Fibroblast of lung (primary cell): Measurements from ENCODE around the gene KIF16B. TPM values are rescaled to one million over a fixed set of nuclear protein-coding genes. Genes with fewer than 3 reads are reported as not detected.

Source experiments
- DNase-seq, 2 donors: peaks; one replicate each; pipeline versions ENCODE4 v3.0.0 to v3.0.0-alpha.2; 2010; ENCODE audit warnings: low read depth in 2 of 2
- H2AFZ ChIP-seq: 2 replicates; pipeline ENCODE4 v1.5.1; 2012; ENCODE audit warnings: low read length, control low read depth, inconsistent platforms
- H3K27ac ChIP-seq: 2 replicates; pipeline ENCODE4 v1.5.1; 2011; ENCODE audit warnings: low read length, control low read depth; ENCODE audit not compliant: insufficient read depth
- H3K27me3 ChIP-seq: 2 replicates; pipeline ENCODE4 v1.5.1; 2011; ENCODE audit warnings: mild to moderate bottlenecking, low read length; ENCODE audit not compliant: control insufficient read depth, insufficient read depth
- H3K36me3 ChIP-seq: 2 replicates; pipeline ENCODE4 v1.5.1; 2011; ENCODE audit warnings: low read length; ENCODE audit not compliant: control insufficient read depth, insufficient read depth
- H3K4me1 ChIP-seq: 2 replicates; pipeline ENCODE4 v1.5.1; 2011; ENCODE audit warnings: low read length; ENCODE audit not compliant: control insufficient read depth, insufficient read depth; ENCODE audit errors: extremely low read depth
- H3K4me2 ChIP-seq: 2 replicates; pipeline ENCODE4 v1.5.1; 2011; ENCODE audit warnings: low read length, control low read depth; ENCODE audit not compliant: insufficient read depth; ENCODE audit errors: extremely low read depth
- H3K4me3 ChIP-seq, 4 experiments: fragments of 200-600 bp in 1 of 4; sonication (generic) in 1 of 4; replicated peaks in 1 of 4; 2 replicates each; pipeline ENCODE4 v1.5.1; 2011 to 2016; ENCODE audit warnings: low read length in 4 of 4, low read depth in 3 of 4, mild to moderate bottlenecking in 3 of 4, control low read depth in 2 of 4, inconsistent platforms in 1 of 4, mixed read lengths in 1 of 4; ENCODE audit not compliant: insufficient read depth in 1 of 4; ENCODE audit errors: control extremely low read depth in 1 of 4
- H3K79me2 ChIP-seq: 2 replicates; pipeline ENCODE4 v1.5.1; 2012; ENCODE audit warnings: mild to moderate bottlenecking, low read length, inconsistent platforms; ENCODE audit not compliant: control insufficient read depth, insufficient read depth
- H3K9ac ChIP-seq: 2 replicates; pipeline ENCODE4 v1.5.1; 2011; ENCODE audit warnings: mild to moderate bottlenecking, low read length, control low read depth; ENCODE audit not compliant: insufficient read depth
- H3K9me3 ChIP-seq: 2 replicates; pipeline ENCODE4 v1.5.1; 2012; ENCODE audit warnings: low read depth, low read length; ENCODE audit not compliant: control insufficient read depth, insufficient read depth
- H4K20me1 ChIP-seq: 2 replicates; pipeline ENCODE4 v1.5.1; 2011; ENCODE audit warnings: low read length; ENCODE audit not compliant: control insufficient read depth, insufficient read depth; ENCODE audit errors: extremely low read depth
- CTCF ChIP-seq, 2 donors: IDR thresholded peaks in 1 of 2; conservative IDR thresholded peaks in 1 of 2; 1 replicate in 1 of 2; 2 replicates in 1 of 2; pipeline ENCODE4 v1.5.1; 2011 to 2012; ENCODE audit warnings: low read length in 2 of 2, control low read depth in 1 of 2, inconsistent platforms in 1 of 2, low read depth in 1 of 2, mild to moderate bottlenecking in 1 of 2
- EZH2 ChIP-seq: IDR thresholded peaks from 2 replicates; pipeline ENCODE4 v1.5.1; 2012; ENCODE audit warnings: low read length, control low read depth, mild to moderate bottlenecking; ENCODE audit errors: missing control alignments
- polyA plus RNA-seq, 2 donors: library from polyadenylated mRNA; depleted of rRNA in 1 of 2; stranded (reverse) in 1 of 2; unstranded in 1 of 2; fragments of >200 nt; gene quantifications; 2 replicates each; pipeline ENCODE4 v1.2.1, GENCODE V29; 2011 to 2012; ENCODE audit warnings: missing spikeins in 1 of 2
- total RNA-seq: library from RNA; depleted of rRNA; stranded (reverse); fragments of >200 nt; gene quantifications from 2 replicates; pipeline ENCODE4 v1.2.1, GENCODE V29; 2014

KIF16B gene
- total and polyA plus RNA-seq, 2 donors (not counting 1 experiment from before 2014, with no cell fraction given) = 7.7 to 17.3 TPM

GRCh38 chr20:16387666-16388065 is 185.6 kb downstream of the KIF16B start:
- Histone ChIP-seq H3K27ac (no peak overlapping the region), H4K20me1 (no peaks in the 10 kb centered on the region), H3K27me3 (no peaks in the 10 kb centered on the region), H3K36me3 (no peaks in the 10 kb centered on the region), H3K9ac (no peak overlapping the region), H3K9me3 (no peaks in the 10 kb centered on the region), H2AFZ (no peak overlapping the region), H3K4me3 (no peak overlapping the region), H3K4me2 (no peak overlapping the region), H3K4me1 (no peaks in the 10 kb centered on the region), H3K79me2 (no peaks in the 10 kb centered on the region)
- no peak for DNase-seq
- TF ChIP-seq CTCF (conservative IDR thresholded peaks at IDR 0.05 in 1 of 2, IDR thresholded peaks at IDR 0.05 in 1 of 2; ENCODE audit: low read depth in 1 of 2, low read length in 2 of 2) (no peak), EZH2 (no peak)

- no peak for DNase-seq
- Histone ChIP-seq H2AFZ (no peak overlapping the region), H3K27ac (no peak overlapping the region), H3K4me3 (no peak overlapping the region), H3K36me3 (no peaks in the 10 kb centered on the region), H3K9me3 (no peaks in the 10 kb centered on the region), H3K27me3 (no peaks in the 10 kb centered on the region), H3K4me1 (no peaks in the 10 kb centered on the region), H4K20me1 (no peaks in the 10 kb centered on the region), H3K79me2 (no peaks in the 10 kb centered on the region), H3K4me2 (no peak overlapping the region), H3K9ac (no peak overlapping the region)
- no peak for TF ChIP-seq CTCF (conservative IDR thresholded peaks at IDR 0.05 in 1 of 2, IDR thresholded peaks at IDR 0.05 in 1 of 2; ENCODE audit: low read depth in 1 of 2, low read length in 2 of 2)
- no peak for TF ChIP-seq EZH2
These were observed 187.4 kb downstream of the KIF16B start for GRCh38 chr20:16385891-16386290.

- H3K4me3 ChIP-seq = no peak overlapping the region
- TF ChIP-seq EZH2 = no peak
- no peak for TF ChIP-seq CTCF (conservative IDR thresholded peaks at IDR 0.05 in 1 of 2, IDR thresholded peaks at IDR 0.05 in 1 of 2; ENCODE audit: low read depth in 1 of 2, low read length in 2 of 2)
- no peaks in the 10 kb centered on the region for H3K27me3 ChIP-seq
- H3K4me1 ChIP-seq = no peaks in the 10 kb centered on the region
- no peaks in the 10 kb centered on the region for H3K79me2 ChIP-seq
- no peak for DNase-seq
- H3K9me3 ChIP-seq = no peaks in the 10 kb centered on the region
- H3K36me3 ChIP-seq = no peaks in the 10 kb centered on the region
- H3K9ac ChIP-seq = no peak overlapping the region
- no peak overlapping the region for H3K4me2 ChIP-seq
- no peak overlapping the region for H2AFZ ChIP-seq
- no peak overlapping the region for H3K27ac ChIP-seq
- no peaks in the 10 kb centered on the region for H4K20me1 ChIP-seq
These were observed 187.8 kb downstream of the KIF16B start for GRCh38 chr20:16385462-16385861.
